Activated naive CD8-positive, alpha-beta T cell (primary cell): ENCODE results near the gene MAFG.
A peak's percentile ranks its signal among the peaks of the same experiment; 100 is the strongest.

Experiments used
- H3K27ac Mint-ChIP-seq: one replicate; pipeline ENCODE4 v1.8.0; 2021; ENCODE audit warnings: mixed read lengths
- H3K27me3 Mint-ChIP-seq: one replicate; pipeline ENCODE4 v1.8.0; 2021; ENCODE audit warnings: mixed read lengths
- H3K36me3 Mint-ChIP-seq: one replicate; pipeline ENCODE4 v1.8.0; 2021; ENCODE audit warnings: mixed read lengths
- H3K4me1 Mint-ChIP-seq: one replicate; pipeline ENCODE4 v1.8.0; 2021; ENCODE audit warnings: low read depth, mixed read lengths
- H3K4me3 Mint-ChIP-seq: one replicate; pipeline ENCODE4 v1.8.0; 2021; ENCODE audit warnings: mild to moderate bottlenecking, mixed read lengths
- H3K9me3 Mint-ChIP-seq: one replicate; pipeline ENCODE4 v1.8.0; 2021; ENCODE audit warnings: low read depth, mixed read lengths

MAFG gene

GRCh38 chr17:81927653-81928543, at the start of gene MAFG:
TSS of gene MAFG (minus strand) at chr17:81927735. CDS start at chr17:81923185, 4,550 bp downstream.
- Mint-ChIP-seq H3K9me3 (no peaks in the 10 kb centered on the region), H3K27me3 (no peaks in the 10 kb centered on the region), H3K36me3 (no peaks in the 10 kb centered on the region), H3K27ac (peak within 1 kb of the TSS; percentile 90), H3K4me3 (peak within 1 kb of the TSS; percentile 90), H3K4me1 (peaks cover 23% of the 10 kb centered on the region)

DNA sequence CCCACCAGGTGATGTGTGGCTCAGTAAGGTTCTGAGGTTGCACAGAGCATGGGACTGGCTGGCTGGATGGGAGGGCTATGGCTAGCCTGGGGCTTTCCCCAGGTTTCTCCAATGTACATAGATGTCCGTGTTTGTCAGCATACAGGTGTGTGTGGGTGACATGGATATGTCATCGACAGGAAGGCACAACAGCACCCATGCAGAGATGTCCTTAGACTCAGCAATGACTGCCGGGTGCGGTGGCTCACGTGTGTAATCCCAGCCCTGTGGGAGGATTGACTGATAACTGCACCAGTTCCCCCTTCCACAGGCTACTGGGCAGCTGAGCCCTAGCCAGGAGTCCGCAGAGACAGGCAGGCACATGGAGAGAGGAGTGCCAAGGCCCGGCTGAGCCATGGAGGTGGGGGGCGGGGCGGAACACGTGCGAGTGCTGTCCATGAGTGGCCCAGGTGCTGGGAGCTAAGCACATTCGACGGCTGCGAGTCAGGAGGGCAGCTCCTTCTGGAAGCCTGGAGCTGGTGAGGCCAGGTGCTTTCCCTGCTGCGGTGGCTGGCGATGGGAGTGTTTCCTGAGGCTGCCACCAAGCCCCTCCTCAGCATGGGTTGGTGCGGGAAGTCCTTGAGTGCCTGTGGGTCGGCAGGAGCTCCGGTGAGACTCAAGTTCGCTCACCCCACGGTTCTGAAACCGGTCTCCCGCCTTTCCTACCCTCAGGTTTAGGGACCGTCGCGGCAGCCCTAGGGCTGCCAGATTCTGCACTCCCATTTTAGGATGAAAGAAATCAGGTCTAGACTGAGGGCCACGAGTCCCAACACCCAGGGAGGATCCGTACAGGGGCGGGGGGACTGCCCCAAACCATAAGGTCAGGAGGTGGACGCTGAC, 49.0 kb upstream of the MAFG start:
- Mint-ChIP-seq H3K4me3 (peak overlapping the region; percentile 96), H3K9me3 (no peaks in the 10 kb centered on the region), H3K27ac (peak overlapping the region; percentile 98), H3K36me3 (peaks cover 4% of the 10 kb centered on the region), H3K4me1 (peaks cover 34% of the 10 kb centered on the region), H3K27me3 (no peaks in the 10 kb centered on the region)

GRCh38 chr17:81973432-81973831, 45.9 kb upstream of the MAFG start:
- peaks cover 24% of the 10 kb centered on the region for H3K4me1 Mint-ChIP-seq
- H3K4me3 Mint-ChIP-seq: no peak overlapping the region
- H3K27ac Mint-ChIP-seq: no peak overlapping the region

GRCh38 chr17:81968850-81969812, 41.6 kb upstream of the MAFG start:
- Mint-ChIP-seq H3K36me3 (no peaks in the 10 kb centered on the region), H3K9me3 (no peaks in the 10 kb centered on the region), H3K4me1 (peaks cover 19% of the 10 kb centered on the region), H3K27me3 (no peaks in the 10 kb centered on the region), H3K27ac (no peak overlapping the region), H3K4me3 (no peak overlapping the region)

More at GRCh38 chr17:81973432-81973831, 45.9 kb upstream of the MAFG start:
- Mint-ChIP-seq H3K36me3 (no peaks in the 10 kb centered on the region), H3K9me3 (no peaks in the 10 kb centered on the region), H3K27me3 (no peaks in the 10 kb centered on the region)

DNA sequence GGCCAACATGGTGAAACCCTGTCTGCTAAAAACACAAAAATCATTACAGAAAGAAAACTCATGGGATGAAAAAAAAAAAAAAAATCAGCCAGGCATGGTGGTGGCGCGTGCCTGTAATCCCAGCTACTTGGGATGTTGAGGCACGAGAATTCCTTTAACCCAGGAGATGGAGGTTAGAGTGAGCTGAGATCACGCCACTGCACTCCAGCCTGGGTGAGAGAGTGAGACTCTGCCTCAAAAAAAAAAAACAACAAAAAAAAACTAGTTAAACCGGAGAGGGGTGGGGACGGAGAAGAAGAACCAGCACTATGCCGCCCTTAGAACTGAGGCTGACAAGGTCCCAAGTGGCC, 40.8 kb upstream of the MAFG start:
- no peaks in the 10 kb centered on the region for H3K27me3 Mint-ChIP-seq
- H3K4me3 Mint-ChIP-seq: peak overlapping the region; percentile 70
- H3K36me3 Mint-ChIP-seq: no peaks in the 10 kb centered on the region
- H3K4me1 Mint-ChIP-seq: peaks cover 21% of the 10 kb centered on the region
- no peaks in the 10 kb centered on the region for H3K9me3 Mint-ChIP-seq
- peak overlapping the region; percentile 82 for H3K27ac Mint-ChIP-seq

DNA sequence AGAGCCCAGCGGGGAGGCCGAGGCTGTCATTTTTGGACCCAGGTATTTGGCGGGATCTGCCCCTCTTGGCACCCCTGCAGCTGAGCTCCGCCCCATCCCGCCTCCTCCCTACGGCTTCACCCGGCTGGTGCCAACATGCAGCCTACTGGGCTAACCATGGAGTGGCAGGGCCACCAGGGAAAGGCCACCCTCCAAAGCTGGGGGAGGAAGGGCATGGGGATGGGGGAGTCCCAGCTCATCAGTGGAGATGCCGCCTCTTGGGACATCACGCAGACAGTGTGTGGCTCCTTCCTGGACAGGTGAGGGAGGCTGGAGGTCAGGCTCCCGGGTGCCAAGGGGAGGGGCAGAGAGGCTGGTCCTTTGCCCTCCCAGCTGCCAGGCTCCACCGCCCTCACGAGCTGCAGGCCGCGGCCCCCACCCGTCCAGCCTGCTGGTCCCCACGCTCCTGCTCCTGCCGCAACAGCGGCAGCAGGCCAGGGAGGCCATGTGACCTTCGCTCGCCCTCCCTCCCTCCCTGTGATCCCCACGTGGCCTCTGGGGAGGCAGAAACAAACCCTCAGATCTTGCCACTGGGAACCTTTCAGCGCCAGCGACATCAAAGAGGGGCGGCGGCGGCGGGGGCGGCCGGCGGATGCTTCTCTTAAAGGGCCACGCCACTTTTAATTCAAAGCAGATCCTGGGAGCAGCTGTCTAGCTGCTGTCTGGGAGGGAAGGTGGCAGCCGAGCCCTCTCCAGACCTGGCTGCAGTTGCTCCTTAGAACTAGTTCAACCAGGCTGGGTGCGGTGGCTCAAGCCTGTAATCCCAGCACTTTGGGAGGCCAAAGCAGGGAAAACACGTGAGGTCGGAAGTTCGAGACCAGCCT, 40.2 kb upstream of the MAFG start:
- Mint-ChIP-seq H3K4me3 (peak overlapping the region; percentile 70), H3K27ac (peak overlapping the region; percentile 82), H3K9me3 (no peaks in the 10 kb centered on the region), H3K27me3 (no peaks in the 10 kb centered on the region), H3K36me3 (no peaks in the 10 kb centered on the region), H3K4me1 (peaks cover 21% of the 10 kb centered on the region)

- no peaks in the 10 kb centered on the region for H3K36me3 Mint-ChIP-seq
- H3K9me3 Mint-ChIP-seq: no peaks in the 10 kb centered on the region
- no peak overlapping the region for H3K4me3 Mint-ChIP-seq
- no peak overlapping the region for H3K27ac Mint-ChIP-seq
- peaks cover 21% of the 10 kb centered on the region for H3K4me1 Mint-ChIP-seq
- H3K27me3 Mint-ChIP-seq: peaks cover 1% of the 10 kb centered on the region
Observed at GRCh38 chr17:81967244-81967532, 39.7 kb upstream of the MAFG start.

GRCh38 chr17:81966343-81967243, 39.1 kb upstream of the MAFG start:
- H3K9me3 Mint-ChIP-seq: no peaks in the 10 kb centered on the region
- no peak overlapping the region for H3K27ac Mint-ChIP-seq
- no peaks in the 10 kb centered on the region for H3K36me3 Mint-ChIP-seq
- peaks cover 21% of the 10 kb centered on the region for H3K4me1 Mint-ChIP-seq
- H3K27me3 Mint-ChIP-seq: peaks cover 1% of the 10 kb centered on the region
- H3K4me3 Mint-ChIP-seq: no peak overlapping the region

GRCh38 chr17:81964081-81964849, 36.7 kb upstream of the MAFG start:
- peaks cover 18% of the 10 kb centered on the region for H3K4me1 Mint-ChIP-seq
- no peak overlapping the region for H3K4me3 Mint-ChIP-seq
- H3K36me3 Mint-ChIP-seq: no peaks in the 10 kb centered on the region
- H3K27ac Mint-ChIP-seq: no peak overlapping the region
- H3K9me3 Mint-ChIP-seq: no peaks in the 10 kb centered on the region
- H3K27me3 Mint-ChIP-seq: peaks cover 1% of the 10 kb centered on the region

- Mint-ChIP-seq H3K4me1 (peaks cover 8% of the 10 kb centered on the region), H3K4me3 (peak overlapping the region; percentile 30), H3K9me3 (no peaks in the 10 kb centered on the region), H3K27ac (no peak overlapping the region), H3K27me3 (peaks cover 4% of the 10 kb centered on the region), H3K36me3 (no peaks in the 10 kb centered on the region)
Observed at GRCh38 chr17:81962499-81963441, 35.2 kb upstream of the MAFG start.

DNA sequence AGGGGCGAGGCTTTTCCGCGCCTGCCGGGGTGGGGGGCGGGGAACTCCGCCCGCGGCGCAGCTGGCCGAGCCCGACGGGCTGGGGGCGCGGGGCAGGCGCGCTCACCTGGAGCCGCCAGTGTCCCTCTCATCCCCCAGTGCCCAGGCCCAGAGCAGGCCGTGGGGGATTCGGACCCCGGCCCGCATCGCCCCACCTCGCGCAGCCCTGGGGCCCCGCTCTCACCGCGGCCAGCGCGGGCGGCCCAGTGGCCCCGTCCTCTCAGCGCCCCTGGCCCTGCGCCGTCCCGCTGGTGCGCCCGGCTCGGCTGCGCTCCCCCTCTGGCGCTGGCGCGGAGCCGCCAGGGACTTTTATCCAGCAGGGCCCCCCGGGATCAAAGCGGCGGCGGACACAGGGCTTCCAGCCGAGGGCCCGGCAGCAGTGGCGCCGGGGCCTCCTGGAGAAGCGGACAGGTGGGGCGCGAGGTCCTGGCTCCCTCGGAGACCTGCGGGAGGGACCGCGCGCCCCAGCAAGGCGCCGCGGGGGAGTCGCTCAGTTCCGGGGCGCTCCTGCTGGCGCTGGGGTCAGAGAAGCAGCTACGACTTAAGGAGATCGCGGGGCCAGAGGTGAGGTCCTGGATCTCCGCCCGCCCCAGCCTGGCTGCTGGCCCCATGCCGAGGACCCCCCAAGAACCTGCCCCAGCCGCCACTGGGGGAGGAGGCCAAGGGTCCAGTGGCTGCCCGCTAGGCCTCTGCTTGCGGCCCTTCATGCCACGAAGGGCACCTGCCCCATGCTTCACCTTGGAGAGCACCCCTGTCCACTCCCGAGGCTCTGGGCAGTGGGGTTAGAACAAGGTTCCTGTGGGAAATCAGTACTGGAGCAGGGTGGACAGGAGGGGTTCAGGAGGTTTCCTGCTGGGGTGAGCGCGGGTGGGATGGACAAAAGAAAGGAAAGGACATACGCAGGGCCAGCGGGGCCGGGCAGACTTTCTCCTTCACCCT, 34.3 kb upstream of the MAFG start:
- no peaks in the 10 kb centered on the region for H3K36me3 Mint-ChIP-seq
- H3K27me3 Mint-ChIP-seq: peaks cover 4% of the 10 kb centered on the region
- H3K9me3 Mint-ChIP-seq: no peaks in the 10 kb centered on the region
- peak overlapping the region; percentile 30 for H3K4me3 Mint-ChIP-seq
- H3K4me1 Mint-ChIP-seq: peaks cover 8% of the 10 kb centered on the region
- no peak overlapping the region for H3K27ac Mint-ChIP-seq
